Liver (tissue), 9 donors: ENCODE data around the gene CRYBA2. TPM values are rescaled to one million over a fixed set of nuclear protein-coding genes. Genes with fewer than 3 reads are reported as not detected.

Experiments used
- DNase-seq: peaks from one replicate; pipeline ENCODE4 v3.0.0-alpha.2; 2017; ENCODE audit warnings: low spot score
- H3K27ac ChIP-seq, 2 donors: one replicate each; pipeline ENCODE4 v1.7.0; 2013; ENCODE audit warnings: inconsistent platforms in 2 of 2, low read length in 2 of 2, control low read depth in 1 of 2, low read depth in 1 of 2, mild to moderate bottlenecking in 1 of 2
- H3K27me3 ChIP-seq, 4 donors: one replicate each; pipeline versions ENCODE4 v1.6.1 to v1.7.0; 2013; ENCODE audit warnings: low read length in 3 of 4, inconsistent platforms in 1 of 4, mild to moderate bottlenecking in 1 of 4, moderate library complexity in 1 of 4; ENCODE audit not compliant: control insufficient read depth in 4 of 4, insufficient read depth in 4 of 4
- H3K36me3 ChIP-seq, 4 donors: one replicate each; pipeline versions ENCODE4 v1.6.1 to v1.7.0; 2013; ENCODE audit warnings: low read length in 3 of 4, mild to moderate bottlenecking in 3 of 4, low read depth in 1 of 4, moderate library complexity in 1 of 4; ENCODE audit not compliant: control insufficient read depth in 4 of 4, insufficient read depth in 3 of 4
- H3K4me1 ChIP-seq, 4 donors: one replicate each; pipeline versions ENCODE4 v1.6.1 to v1.7.0; 2013; ENCODE audit warnings: low read length in 3 of 4, mild to moderate bottlenecking in 3 of 4, moderate library complexity in 1 of 4; ENCODE audit not compliant: control insufficient read depth in 4 of 4, insufficient read depth in 4 of 4
- H3K4me3 ChIP-seq, 3 donors: one replicate each; pipeline versions ENCODE4 v1.6.1 to v1.7.0; 2013; ENCODE audit warnings: low read length in 3 of 3, control low read depth in 1 of 3, low read depth in 1 of 3, mild to moderate bottlenecking in 1 of 3
- H3K9ac ChIP-seq, 2 donors: one replicate each; pipeline ENCODE4 v1.7.0; 2013; ENCODE audit warnings: low read length in 2 of 2, mild to moderate bottlenecking in 2 of 2, moderate library complexity in 2 of 2, control low read depth in 1 of 2, low read depth in 1 of 2
- H3K9me3 ChIP-seq, 4 donors: one replicate each; pipeline versions ENCODE4 v1.6.1 to v1.7.0; 2013; ENCODE audit warnings: low read length in 3 of 4; ENCODE audit not compliant: control insufficient read depth in 4 of 4
- ATF3 ChIP-seq: IDR thresholded peaks from 2 replicates; pipeline ENCODE4 v1.6.1; 2016; ENCODE audit warnings: antibody characterized with exemption
- EGR1 ChIP-seq, 2 donors: IDR thresholded peaks; 2 replicates each; pipeline ENCODE4 v1.6.1; 2016 to 2018; ENCODE audit warnings: antibody characterized with exemption in 2 of 2, low read depth in 2 of 2
- FOXA1 ChIP-seq: IDR thresholded peaks from 2 replicates; pipeline ENCODE4 v1.6.1; 2016; ENCODE audit warnings: antibody characterized with exemption
- FOXA2 ChIP-seq: IDR thresholded peaks from 2 replicates; pipeline ENCODE4 v1.6.1; 2016; ENCODE audit warnings: antibody characterized with exemption
- GABPA ChIP-seq, 2 donors: IDR thresholded peaks in 1 of 2; conservative IDR thresholded peaks in 1 of 2; 2 replicates each; pipeline ENCODE4 v1.6.1; 2016; ENCODE audit warnings: antibody characterized with exemption in 2 of 2, mild to moderate bottlenecking in 1 of 2, moderate library complexity in 1 of 2
- HNF4A ChIP-seq, 2 donors: conservative IDR thresholded peaks; 2 replicates each; pipeline ENCODE4 v1.6.1; 2016; ENCODE audit warnings: antibody characterized with exemption in 2 of 2, mild to moderate bottlenecking in 2 of 2
- HNF4G ChIP-seq: IDR thresholded peaks from 2 replicates; pipeline ENCODE4 v1.6.1; 2016; ENCODE audit warnings: antibody characterized with exemption
- JUND ChIP-seq, 2 donors: IDR thresholded peaks; 2 replicates each; pipeline ENCODE4 v1.6.1; 2016; ENCODE audit warnings: antibody characterized with exemption in 2 of 2
- MAX ChIP-seq: IDR thresholded peaks from 2 replicates; pipeline ENCODE4 v1.6.1; 2016; ENCODE audit warnings: antibody characterized with exemption
- NR2F2 ChIP-seq: IDR thresholded peaks from 2 replicates; pipeline ENCODE4 v1.6.1; 2016; ENCODE audit warnings: antibody characterized with exemption
- RAD21 ChIP-seq, 2 donors: IDR thresholded peaks; 2 replicates each; pipeline ENCODE4 v1.6.1; 2016; ENCODE audit warnings: antibody characterized with exemption in 2 of 2, mild to moderate bottlenecking in 2 of 2
- RXRA ChIP-seq, 2 donors: IDR thresholded peaks; 2 replicates each; pipeline ENCODE4 v1.6.1; 2017 to 2018; ENCODE audit warnings: antibody characterized with exemption in 2 of 2, mild to moderate bottlenecking in 1 of 2
- SP1 ChIP-seq: IDR thresholded peaks from 2 replicates; pipeline ENCODE4 v1.6.1; 2018; ENCODE audit warnings: antibody characterized with exemption, mild to moderate bottlenecking
- TAF1 ChIP-seq: conservative IDR thresholded peaks from 2 replicates; pipeline ENCODE4 v1.6.1; 2016; ENCODE audit warnings: antibody characterized with exemption, mild to moderate bottlenecking
- YY1 ChIP-seq: IDR thresholded peaks from 2 replicates; pipeline ENCODE4 v1.6.1; 2016; ENCODE audit warnings: antibody characterized with exemption, mild to moderate bottlenecking
- ZBTB33 ChIP-seq: IDR thresholded peaks from 2 replicates; pipeline ENCODE4 v1.6.1; 2016; ENCODE audit warnings: antibody characterized with exemption
- WGBS: extraction: QIAGEN DNeasy Blood & Tissue Kit; methylation state at CpG from one replicate; pipeline ENCODE4 v1.1.7; 2013; 5-methylcytosine and 5-hydroxymethylcytosine counted together
- polyA plus RNA-seq, 2 donors: library from polyadenylated mRNA; stranded (reverse) in 1 of 2; unstranded in 1 of 2; fragments of 200-250 nt in 1 of 2; fragments of >200 nt in 1 of 2; fragmentation: Nextera tagmentation in 1 of 2; extraction: Ambion mirVana in 1 of 2; gene quantifications; one replicate each; pipeline versions ENCODE4 v1.2.1 to v1.2.3, GENCODE V29; 2013 to 2015
- total RNA-seq, 2 donors: library from RNA; depleted of rRNA; stranded (reverse); fragments of >200 nt; gene quantifications; one replicate each; pipeline ENCODE4 v1.2.3, GENCODE V29; 2014
- TF ChIP-seq, protein P1 (sequence below): fragments of 150-350 bp; IDR thresholded peaks from 2 replicates; pipeline ENCODE4 v1.5.1; 2017; ENCODE audit warnings: improper control_type of control experiment, low read depth, low read length; ENCODE audit not compliant: missing input control
- TF ChIP-seq, protein P2 (sequence below): IDR thresholded peaks from 2 replicates; pipeline ENCODE4 v1.6.1; 2016; ENCODE audit warnings: antibody characterized with exemption, mild to moderate bottlenecking
- donor health status: healthy.
- donor health status: healthy.
- donor health status: healthy.
- donor health status: healthy.
- donor health status: healthy.

CRYBA2 gene
- total and polyA plus RNA-seq, 4 donors: not detected

DNA sequence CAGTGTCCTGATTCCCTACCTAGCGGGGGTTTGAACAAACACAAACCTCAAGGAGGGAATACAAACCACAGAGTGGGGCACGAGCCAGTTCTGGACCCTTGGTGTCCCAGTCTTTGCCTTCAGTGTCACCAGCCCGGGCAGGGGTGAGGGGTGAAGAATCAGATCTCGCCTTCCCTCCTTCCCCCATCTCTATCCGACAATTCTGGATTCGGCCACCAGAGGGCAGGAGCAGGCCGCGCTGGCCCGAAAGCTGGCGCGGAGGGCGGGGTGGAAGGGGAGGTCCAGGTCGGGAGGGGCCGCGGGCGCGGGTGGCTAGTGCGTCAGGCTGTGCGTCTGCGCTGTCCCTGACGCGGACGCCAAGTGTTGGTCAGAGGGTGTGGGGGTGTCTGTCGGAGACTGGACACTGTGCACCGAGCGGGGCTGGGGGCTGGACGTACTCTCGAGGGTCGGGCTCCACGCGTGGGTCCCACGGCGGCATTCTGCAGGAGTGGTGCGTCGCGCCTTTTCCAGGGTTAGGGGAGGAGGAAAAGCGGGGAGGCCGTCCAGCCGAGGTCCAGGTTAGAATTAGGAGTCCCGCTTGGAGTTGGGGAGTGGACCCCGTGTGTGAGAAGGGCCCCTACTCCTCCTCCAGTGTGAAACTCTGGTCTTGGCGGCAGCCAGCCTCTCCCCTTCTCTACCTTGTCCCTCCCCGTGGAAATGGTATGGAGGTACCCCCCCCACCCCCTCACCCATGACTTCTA lies 2.9 kb upstream of the CRYBA2 start:
- peaks cover 11 to 39% (median 24%) of the 10 kb centered on the region in 4 donors for H3K4me1 ChIP-seq
- peaks cover 5 to 14% (median 9%) of the 10 kb centered on the region in 4 donors for H3K27me3 ChIP-seq
- peak overlapping the region in 1 of 2 donors; percentile 33 for H3K9ac ChIP-seq
- no peaks in the 10 kb centered on the region for H3K9me3 ChIP-seq
- DNase-seq: peak; percentile 85
- H3K27ac ChIP-seq: peak overlapping the region; percentile 67 to 69
- WGBS: 6% methylated on average over 43 of the region's 43 CpGs
- H3K4me3 ChIP-seq: peak overlapping the region in 2 of 3 donors; percentile 25 to 58
- TF ChIP-seq ZBTB33 (no peak), GABPA (IDR thresholded peaks at IDR 0.05 in 1 of 2, conservative IDR thresholded peaks at IDR 0.05 in 1 of 2) (no peak), RAD21 (IDR thresholded peaks at IDR 0.05) (peak; percentile 90 to 95), SP1 (peak; percentile 41), FOXA2 (no peak), RXRA (IDR thresholded peaks at IDR 0.05) (no peak), EGR1 (IDR thresholded peaks at IDR 0.05; ENCODE audit: low read depth in 2 of 2) (no peak), JUND (IDR thresholded peaks at IDR 0.05) (no peak), FOXA1 (no peak)
- TF ChIP-seq, protein P1, sequence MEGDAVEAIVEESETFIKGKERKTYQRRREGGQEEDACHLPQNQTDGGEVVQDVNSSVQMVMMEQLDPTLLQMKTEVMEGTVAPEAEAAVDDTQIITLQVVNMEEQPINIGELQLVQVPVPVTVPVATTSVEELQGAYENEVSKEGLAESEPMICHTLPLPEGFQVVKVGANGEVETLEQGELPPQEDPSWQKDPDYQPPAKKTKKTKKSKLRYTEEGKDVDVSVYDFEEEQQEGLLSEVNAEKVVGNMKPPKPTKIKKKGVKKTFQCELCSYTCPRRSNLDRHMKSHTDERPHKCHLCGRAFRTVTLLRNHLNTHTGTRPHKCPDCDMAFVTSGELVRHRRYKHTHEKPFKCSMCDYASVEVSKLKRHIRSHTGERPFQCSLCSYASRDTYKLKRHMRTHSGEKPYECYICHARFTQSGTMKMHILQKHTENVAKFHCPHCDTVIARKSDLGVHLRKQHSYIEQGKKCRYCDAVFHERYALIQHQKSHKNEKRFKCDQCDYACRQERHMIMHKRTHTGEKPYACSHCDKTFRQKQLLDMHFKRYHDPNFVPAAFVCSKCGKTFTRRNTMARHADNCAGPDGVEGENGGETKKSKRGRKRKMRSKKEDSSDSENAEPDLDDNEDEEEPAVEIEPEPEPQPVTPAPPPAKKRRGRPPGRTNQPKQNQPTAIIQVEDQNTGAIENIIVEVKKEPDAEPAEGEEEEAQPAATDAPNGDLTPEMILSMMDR: peak; percentile 87
- no peaks in the 10 kb centered on the region for H3K36me3 ChIP-seq

DNA sequence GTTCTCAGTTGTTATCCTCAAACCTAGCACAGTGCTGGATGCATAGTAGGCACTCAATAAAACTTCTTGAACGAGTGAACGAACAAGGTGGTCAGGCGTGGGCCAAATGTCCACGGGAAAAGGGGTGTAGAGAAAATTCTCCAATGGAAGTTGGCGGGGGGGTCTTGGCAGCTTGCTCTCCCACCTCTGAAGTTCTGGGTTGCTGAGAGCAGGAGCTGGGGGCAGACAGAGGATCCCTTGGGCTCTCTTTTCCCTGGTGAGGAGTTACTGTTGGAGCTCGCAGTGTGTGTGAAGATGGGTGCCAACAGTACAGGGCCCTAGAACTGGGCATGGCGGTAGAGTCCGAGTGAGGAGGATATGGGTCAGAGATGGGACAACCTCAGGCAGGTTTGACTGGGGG lies 2.3 kb upstream of the CRYBA2 start:
- WGBS: 20% methylated on average over 8 of the region's 8 CpGs
- no peaks in the 10 kb centered on the region for H3K36me3 ChIP-seq
- DNase-seq: no peak
- H3K4me1 ChIP-seq: peaks cover 11 to 33% (median 21%) of the 10 kb centered on the region in 4 donors
- H3K27me3 ChIP-seq: peaks cover 6 to 15% (median 11%) of the 10 kb centered on the region in 4 donors
- H3K9me3 ChIP-seq: no peaks in the 10 kb centered on the region
- H3K9ac ChIP-seq: no peak overlapping the region
- no peak overlapping the region for H3K27ac ChIP-seq
- no peak overlapping the region for H3K4me3 ChIP-seq
- TF ChIP-seq HNF4A (conservative IDR thresholded peaks at IDR 0.05) (no peak), RAD21 (IDR thresholded peaks at IDR 0.05) (no peak), MAX (no peak), RXRA (IDR thresholded peaks at IDR 0.05) (no peak), YY1 (no peak), JUND (IDR thresholded peaks at IDR 0.05) (no peak), NR2F2 (no peak), GABPA (IDR thresholded peaks at IDR 0.05 in 1 of 2, conservative IDR thresholded peaks at IDR 0.05 in 1 of 2) (no peak), FOXA1 (no peak), HNF4G (no peak), TAF1 (no peak), ATF3 (no peak), SP1 (no peak)
- TF ChIP-seq, protein P2, sequence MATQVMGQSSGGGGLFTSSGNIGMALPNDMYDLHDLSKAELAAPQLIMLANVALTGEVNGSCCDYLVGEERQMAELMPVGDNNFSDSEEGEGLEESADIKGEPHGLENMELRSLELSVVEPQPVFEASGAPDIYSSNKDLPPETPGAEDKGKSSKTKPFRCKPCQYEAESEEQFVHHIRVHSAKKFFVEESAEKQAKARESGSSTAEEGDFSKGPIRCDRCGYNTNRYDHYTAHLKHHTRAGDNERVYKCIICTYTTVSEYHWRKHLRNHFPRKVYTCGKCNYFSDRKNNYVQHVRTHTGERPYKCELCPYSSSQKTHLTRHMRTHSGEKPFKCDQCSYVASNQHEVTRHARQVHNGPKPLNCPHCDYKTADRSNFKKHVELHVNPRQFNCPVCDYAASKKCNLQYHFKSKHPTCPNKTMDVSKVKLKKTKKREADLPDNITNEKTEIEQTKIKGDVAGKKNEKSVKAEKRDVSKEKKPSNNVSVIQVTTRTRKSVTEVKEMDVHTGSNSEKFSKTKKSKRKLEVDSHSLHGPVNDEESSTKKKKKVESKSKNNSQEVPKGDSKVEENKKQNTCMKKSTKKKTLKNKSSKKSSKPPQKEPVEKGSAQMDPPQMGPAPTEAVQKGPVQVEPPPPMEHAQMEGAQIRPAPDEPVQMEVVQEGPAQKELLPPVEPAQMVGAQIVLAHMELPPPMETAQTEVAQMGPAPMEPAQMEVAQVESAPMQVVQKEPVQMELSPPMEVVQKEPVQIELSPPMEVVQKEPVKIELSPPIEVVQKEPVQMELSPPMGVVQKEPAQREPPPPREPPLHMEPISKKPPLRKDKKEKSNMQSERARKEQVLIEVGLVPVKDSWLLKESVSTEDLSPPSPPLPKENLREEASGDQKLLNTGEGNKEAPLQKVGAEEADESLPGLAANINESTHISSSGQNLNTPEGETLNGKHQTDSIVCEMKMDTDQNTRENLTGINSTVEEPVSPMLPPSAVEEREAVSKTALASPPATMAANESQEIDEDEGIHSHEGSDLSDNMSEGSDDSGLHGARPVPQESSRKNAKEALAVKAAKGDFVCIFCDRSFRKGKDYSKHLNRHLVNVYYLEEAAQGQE: no peak
- TF ChIP-seq, protein P1: no peak
